OCI-LY3 (cell line): ENCODE measurements around the gene KCNA4.
"Not testable (repeated sequence)": the region's sequence is repeated elsewhere in the genome, so short reads cannot be mapped to it uniquely, and the experiment has no call there.

Experiments used
- H2AFZ ChIP-seq: fragments of 200-600, 300-600 bp; shearing (Covaris generic); 2 replicates; pipeline ENCODE4 v1.6.0; 2014; ENCODE audit warnings: antibody characterized with exemption, low read depth, low read length
- H3K27ac ChIP-seq: fragments of 200-600, 300-600 bp; sonication (generic); 2 replicates; pipeline ENCODE4 v1.5.1; 2014; ENCODE audit warnings: mild to moderate bottlenecking, low read length, moderate library complexity, mixed read lengths
- H3K27me3 ChIP-seq: fragments of 200-600, 300-600 bp; sonication (generic); 2 replicates; pipeline ENCODE4 v1.6.1; 2014; ENCODE audit warnings: low read depth, low read length, mixed read lengths
- H3K36me3 ChIP-seq: fragments of 200-600, 300-600 bp; sonication (generic); replicated peaks from 2 replicates; pipeline ENCODE3; 2014; ENCODE audit warnings: low read depth, low read length, mixed read lengths
- H3K4me1 ChIP-seq: fragments of 300-600, 200-600 bp; sonication (generic); 2 replicates; pipeline ENCODE4 v1.6.1; 2014; ENCODE audit warnings: low read length, mixed read lengths
- H3K4me2 ChIP-seq: fragments of 200-600, 300-600 bp; sonication (generic); 2 replicates; pipeline ENCODE4 v1.6.1; 2014; ENCODE audit warnings: low read length, mixed read lengths
- H3K4me3 ChIP-seq: fragments of 300-600, 200-600 bp; sonication (generic); 2 replicates; pipeline ENCODE4 v1.5.1; 2014; ENCODE audit warnings: antibody characterized with exemption, mild to moderate bottlenecking, low read length, moderate library complexity
- H3K79me2 ChIP-seq: fragments of 300-600, 200-600 bp; shearing (Covaris generic); 2 replicates; pipeline ENCODE4 v1.6.1; 2014; ENCODE audit warnings: mild to moderate bottlenecking, low read length, mixed read lengths
- H3K9ac ChIP-seq: fragments of 300-600, 200-600 bp; shearing (Covaris generic); 2 replicates; pipeline ENCODE4 v1.6.0; 2014; ENCODE audit warnings: mild to moderate bottlenecking, low read length, moderate library complexity
- H3K9me3 ChIP-seq: fragments of 200-600, 300-600 bp; shearing (Covaris generic); 2 replicates; pipeline ENCODE4 v1.6.1; 2014; ENCODE audit warnings: low read length, mixed read lengths; ENCODE audit not compliant: insufficient read depth
- H4K20me1 ChIP-seq: fragments of 200-600, 300-600 bp; sonication (generic); 2 replicates; pipeline ENCODE4 v1.6.1; 2016; ENCODE audit warnings: low read length, mixed read lengths; ENCODE audit not compliant: insufficient read depth
- CTCF ChIP-seq: fragments of 200-600, 300-600 bp; sonication (generic); IDR thresholded peaks from 2 replicates; pipeline ENCODE4 v1.5.1; 2014; ENCODE audit warnings: antibody characterized with exemption, low read length, low read depth
- EZH2phosphoT487 ChIP-seq: fragments of 200-600 bp; shearing (Covaris generic); IDR thresholded peaks from 2 replicates; pipeline ENCODE4 v1.6.1; 2018; ENCODE audit warnings: antibody characterized with exemption, mixed run types, low read depth

Gene KCNA4

GRCh38 chr11:29989174-29989970 is 27.5 kb downstream of the KCNA4 start:
- no peak overlapping the region for H3K27ac ChIP-seq
- no peaks in the 10 kb centered on the region for H3K4me1 ChIP-seq
- no peaks in the 10 kb centered on the region for H3K27me3 ChIP-seq
- H3K9ac ChIP-seq: no peak overlapping the region
- H3K79me2 ChIP-seq: no peaks in the 10 kb centered on the region
- H3K4me2 ChIP-seq: no peak overlapping the region
- H2AFZ ChIP-seq: no peak overlapping the region
- H3K36me3 ChIP-seq: no peaks in the 10 kb centered on the region
- H3K4me3 ChIP-seq: no peak overlapping the region
- no peaks in the 10 kb centered on the region for H3K9me3 ChIP-seq
- no peak for TF ChIP-seq EZH2phosphoT487
- TF ChIP-seq CTCF: no peak
- no peaks in the 10 kb centered on the region for H4K20me1 ChIP-seq

DNA sequence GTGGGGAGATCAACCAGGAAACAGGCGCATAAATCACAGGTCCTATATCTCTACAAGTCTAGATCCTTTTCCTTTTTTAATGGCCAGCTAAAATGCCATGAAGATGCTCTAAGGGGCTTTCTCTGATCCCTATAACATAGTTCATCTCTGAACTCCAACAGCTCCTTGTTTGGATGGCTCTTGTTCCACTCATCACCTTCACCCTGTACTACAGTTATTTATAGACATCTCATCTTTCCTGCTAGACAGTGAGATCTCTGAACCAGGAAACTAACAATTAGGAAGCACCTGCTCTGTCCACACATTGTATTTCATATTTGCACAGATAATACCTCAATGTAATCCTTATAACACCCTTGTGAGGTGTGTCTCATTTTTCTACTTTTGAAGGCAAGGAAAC is 31.6 kb downstream of the KCNA4 start:
- no peaks in the 10 kb centered on the region for H3K36me3 ChIP-seq
- no peaks in the 10 kb centered on the region for H3K4me1 ChIP-seq
- no peaks in the 10 kb centered on the region for H3K27me3 ChIP-seq
- H3K4me3 ChIP-seq: no peak overlapping the region
- no peak overlapping the region for H3K4me2 ChIP-seq
- no peak overlapping the region for H3K27ac ChIP-seq
- H2AFZ ChIP-seq: no peak overlapping the region
- no peak overlapping the region for H3K9ac ChIP-seq
- H3K79me2 ChIP-seq: no peaks in the 10 kb centered on the region
- no peaks in the 10 kb centered on the region for H3K9me3 ChIP-seq
- H4K20me1 ChIP-seq: no peaks in the 10 kb centered on the region
- TF ChIP-seq CTCF (no peak), EZH2phosphoT487 (no peak)

GRCh38 chr11:29984544-29984943 is 32.3 kb downstream of the KCNA4 start:
- no peak overlapping the region for H3K27ac ChIP-seq
- no peak overlapping the region for H3K4me3 ChIP-seq
- no peaks in the 10 kb centered on the region for H3K9me3 ChIP-seq
- H3K9ac ChIP-seq: no peak overlapping the region
- H3K79me2 ChIP-seq: no peaks in the 10 kb centered on the region
- no peak overlapping the region for H3K4me2 ChIP-seq
- no peak overlapping the region for H2AFZ ChIP-seq
- no peaks in the 10 kb centered on the region for H3K27me3 ChIP-seq
- TF ChIP-seq EZH2phosphoT487 (no peak), CTCF (no peak)
- no peaks in the 10 kb centered on the region for H4K20me1 ChIP-seq
- H3K36me3 ChIP-seq: no peaks in the 10 kb centered on the region
- H3K4me1 ChIP-seq: no peaks in the 10 kb centered on the region

GRCh38 chr11:29978549-29978948 is 38.3 kb downstream of the KCNA4 start:
- TF ChIP-seq CTCF (no peak), EZH2phosphoT487 (no peak)
- H3K36me3 ChIP-seq: no peaks in the 10 kb centered on the region
- H3K79me2 ChIP-seq: no peaks in the 10 kb centered on the region
- H3K4me1 ChIP-seq: no peaks in the 10 kb centered on the region
- H3K27ac ChIP-seq: no peak overlapping the region
- no peak overlapping the region for H3K4me3 ChIP-seq
- H2AFZ ChIP-seq: no peak overlapping the region
- no peaks in the 10 kb centered on the region for H3K9me3 ChIP-seq
- no peaks in the 10 kb centered on the region for H3K27me3 ChIP-seq
- H3K4me2 ChIP-seq: no peak overlapping the region
- H3K9ac ChIP-seq: no peak overlapping the region
- H4K20me1 ChIP-seq: no peaks in the 10 kb centered on the region

DNA sequence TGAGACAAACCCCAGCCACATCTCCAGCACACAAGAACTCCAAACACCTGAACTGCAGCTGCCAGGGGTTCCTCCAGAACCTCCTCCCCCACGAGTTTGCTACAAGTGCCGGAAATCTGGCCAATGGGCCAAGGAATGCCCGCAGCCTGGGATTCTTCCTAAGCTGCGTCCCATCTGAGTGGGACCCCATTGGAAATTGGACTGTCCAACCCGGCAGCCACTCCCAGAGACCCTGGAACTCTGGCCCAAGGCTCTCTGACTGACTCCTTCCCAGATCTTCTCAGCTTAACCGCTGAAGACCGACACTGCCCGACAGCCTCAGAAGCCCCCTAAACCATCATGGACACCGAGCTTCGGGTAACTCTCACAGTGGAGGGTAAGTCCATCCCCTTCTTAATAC is 41.2 kb downstream of the KCNA4 start:
- H3K79me2 ChIP-seq, H3K4me3 ChIP-seq, H3K27ac ChIP-seq, H3K4me1 ChIP-seq, H3K36me3 ChIP-seq, H3K9ac ChIP-seq, H3K27me3 ChIP-seq, H3K9me3 ChIP-seq, H4K20me1 ChIP-seq, H2AFZ ChIP-seq, H3K4me2 ChIP-seq: not testable (repeated sequence)
